Neural cell (in vitro differentiated cells): ENCODE data around the gene ZNF148. TPM values are rescaled to one million over a fixed set of nuclear protein-coding genes. Genes with fewer than 3 reads are reported as not detected.

Source experiments
- H2AFZ ChIP-seq: fragments of 200-600, 300-800 bp; sonication (generic), shearing (Covaris generic); 2 replicates; pipeline ENCODE4 v1.6.0; 2014; ENCODE audit warnings: low read depth, mild to moderate bottlenecking, antibody characterized with exemption, low read length, moderate library complexity
- H3F3A ChIP-seq: fragments of 200-600 bp; shearing (Covaris generic); 2 replicates; pipeline ENCODE4 v1.6.1; 2016; ENCODE audit warnings: mild to moderate bottlenecking, moderate library complexity, mixed read lengths, antibody characterized with exemption, low read length; ENCODE audit not compliant: insufficient read depth, poor library complexity, severe bottlenecking
- H3K27ac ChIP-seq: fragments of 200-600, 300-800 bp; sonication (generic), shearing (Covaris generic); 2 replicates; pipeline ENCODE4 v1.5.1; 2014; ENCODE audit warnings: mild to moderate bottlenecking, low read length, moderate library complexity
- H3K27me3 ChIP-seq: fragments of 300-800, 200-600 bp; sonication (generic), shearing (Covaris generic); 2 replicates; pipeline ENCODE4 v1.6.0; 2014; ENCODE audit warnings: mild to moderate bottlenecking, low read depth, low read length, moderate library complexity; ENCODE audit not compliant: insufficient read depth
- H3K36me3 ChIP-seq: fragments of 300-800, 200-600 bp; sonication (generic), shearing (Covaris generic); 2 replicates; pipeline ENCODE4 v1.5.1; 2014; ENCODE audit warnings: mild to moderate bottlenecking, antibody characterized with exemption, low read length, moderate library complexity; ENCODE audit not compliant: insufficient read depth
- H3K4me2 ChIP-seq: fragments of 300-800, 200-600 bp; sonication (generic), shearing (Covaris generic); 2 replicates; pipeline ENCODE4 v1.6.0; 2014; ENCODE audit warnings: mild to moderate bottlenecking, low read length
- H3K4me3 ChIP-seq: fragments of 300-800, 200-600 bp; sonication (generic), shearing (Covaris generic); 2 replicates; pipeline ENCODE4 v1.5.1; 2014; ENCODE audit warnings: mild to moderate bottlenecking, low read length, moderate library complexity
- H3K79me2 ChIP-seq: fragments of 200-600 bp; shearing (Covaris generic); replicated peaks from 2 replicates; pipeline ENCODE4 v1.6.0; 2014; ENCODE audit warnings: mild to moderate bottlenecking, low read length, moderate library complexity; ENCODE audit not compliant: insufficient read depth
- H3K9ac ChIP-seq: fragments of 300-800, 200-600 bp; sonication (generic), shearing (Covaris generic); 2 replicates; pipeline ENCODE4 v1.6.1; 2016; ENCODE audit warnings: mild to moderate bottlenecking, low read length, mixed read lengths
- H3K9me2 ChIP-seq: fragments of 200-600 bp; shearing (Covaris generic); 2 replicates; pipeline ENCODE4 v1.6.1; 2016; ENCODE audit warnings: mild to moderate bottlenecking, low read length, mixed read lengths; ENCODE audit not compliant: insufficient read depth
- H3K9me3 ChIP-seq: fragments of 200-600, 300-800 bp; sonication (generic), shearing (Covaris generic); 2 replicates; pipeline ENCODE4 v1.6.1; 2016; ENCODE audit warnings: mild to moderate bottlenecking, mixed run types, low read length, moderate library complexity, mixed read lengths
- H4K20me1 ChIP-seq: fragments of 200-600 bp; shearing (Covaris generic); 2 replicates; pipeline ENCODE4 v1.6.1; 2016; ENCODE audit warnings: mild to moderate bottlenecking, mixed run types; ENCODE audit not compliant: insufficient read depth
- EP300 ChIP-seq: fragments of 450-650 bp; conservative IDR thresholded peaks from 2 replicates; pipeline ENCODE4 v1.6.1; 2014; ENCODE audit warnings: antibody characterized with exemption, mild to moderate bottlenecking, moderate library complexity; ENCODE audit not compliant: poor library complexity, severe bottlenecking
- EZH2 ChIP-seq: fragments of 200-600, 300-800 bp; shearing (Covaris generic), sonication (generic); IDR thresholded peaks from 2 replicates; pipeline ENCODE4 v1.6.1; 2014; ENCODE audit warnings: antibody characterized with exemption, low read length, borderline replicate concordance, mild to moderate bottlenecking; ENCODE audit not compliant: insufficient read depth, poor library complexity, severe bottlenecking
- MXI1 ChIP-seq: fragments of 450-650 bp; conservative IDR thresholded peaks from 2 replicates; pipeline ENCODE4 v1.6.1; 2014; ENCODE audit warnings: antibody characterized with exemption, mild to moderate bottlenecking; ENCODE audit not compliant: poor library complexity, severe bottlenecking
- POLR2AphosphoS5 ChIP-seq: IDR thresholded peaks from 2 replicates; pipeline ENCODE4 v1.6.1; 2012
- REST ChIP-seq: IDR thresholded peaks from 2 replicates; pipeline ENCODE4 v1.6.1; 2012; ENCODE audit warnings: borderline replicate concordance
- SMC3 ChIP-seq: fragments of 450-650 bp; conservative IDR thresholded peaks from 2 replicates; pipeline ENCODE4 v1.6.1; 2014; ENCODE audit warnings: antibody characterized with exemption, mild to moderate bottlenecking, moderate library complexity; ENCODE audit not compliant: poor library complexity
- TAF1 ChIP-seq: IDR thresholded peaks from 2 replicates; pipeline ENCODE4 v1.6.1; 2012; ENCODE audit warnings: low read depth
- polyA plus RNA-seq: library from polyadenylated mRNA; depleted of rRNA; stranded (reverse); fragments of >200 nt; gene quantifications from 2 replicates; pipeline ENCODE4 v1.2.3, GENCODE V29; 2014

ZNF148 gene
- polyA plus RNA-seq, 1 donor from 2014 or later, result 16.9 TPM

DNA sequence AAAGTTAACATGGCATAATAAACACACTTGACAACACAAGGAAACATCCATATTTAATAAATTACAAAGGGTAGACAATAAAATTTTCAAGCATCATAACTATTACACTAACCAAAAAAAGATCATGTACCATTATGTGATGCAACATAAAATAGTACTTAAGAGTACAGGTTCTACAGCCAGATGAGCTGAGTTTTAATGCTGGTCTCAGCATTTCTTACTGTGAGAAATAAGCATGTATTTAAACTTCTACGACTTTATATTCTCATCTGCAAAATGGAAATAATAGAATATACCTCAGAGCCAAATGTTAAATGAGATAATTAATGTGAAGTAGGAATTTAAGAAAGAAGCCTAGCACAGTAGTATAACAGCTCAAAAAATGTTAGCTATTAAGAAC is 128.9 kb downstream of the ZNF148 start:
- H3K4me2 ChIP-seq, result no peak overlapping the region
- no peaks in the 10 kb centered on the region for H3F3A ChIP-seq
- no peak overlapping the region for H3K4me3 ChIP-seq
- no peak overlapping the region for H2AFZ ChIP-seq
- H3K36me3 ChIP-seq, result peaks cover 3% of the 10 kb centered on the region
- no peak overlapping the region for H3K27ac ChIP-seq
- H4K20me1 ChIP-seq, result no peaks in the 10 kb centered on the region
- no peaks in the 10 kb centered on the region for H3K9me3 ChIP-seq
- no peaks in the 10 kb centered on the region for H3K27me3 ChIP-seq
- no peaks in the 10 kb centered on the region for H3K9me2 ChIP-seq
- no peak overlapping the region for H3K9ac ChIP-seq
- H3K79me2 ChIP-seq, result no peaks in the 10 kb centered on the region
- TF ChIP-seq SMC3 (no peak), EP300 (no peak), REST (no peak), POLR2AphosphoS5 (no peak)

DNA sequence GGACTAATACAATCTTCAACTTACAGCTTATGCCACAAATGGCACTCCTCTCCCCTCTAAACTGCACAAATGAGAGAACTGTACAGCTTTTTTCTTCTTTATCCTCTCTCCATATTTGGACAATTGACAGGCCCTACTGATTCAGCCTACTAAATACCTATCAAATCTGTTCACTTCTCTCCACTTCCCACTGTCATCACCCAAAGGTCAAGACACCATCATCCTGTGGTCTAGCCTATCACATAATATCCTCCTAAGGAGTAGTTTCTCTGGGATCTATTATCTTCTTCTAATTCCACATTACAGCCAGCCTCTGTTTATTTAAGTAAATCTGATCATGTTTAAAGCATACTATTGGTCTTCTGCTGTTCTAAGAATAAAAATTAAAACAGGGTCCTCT is 129.6 kb downstream of the ZNF148 start:
- Histone ChIP-seq H2AFZ (no peak overlapping the region), H3K4me3 (no peak overlapping the region), H3K27ac (no peak overlapping the region), H3K9me2 (no peaks in the 10 kb centered on the region), H3F3A (no peaks in the 10 kb centered on the region), H3K9me3 (no peaks in the 10 kb centered on the region), H3K9ac (no peak overlapping the region), H3K36me3 (peaks cover 3% of the 10 kb centered on the region), H3K4me2 (no peak overlapping the region), H3K79me2 (no peaks in the 10 kb centered on the region), H4K20me1 (no peaks in the 10 kb centered on the region), H3K27me3 (no peaks in the 10 kb centered on the region)
- TF ChIP-seq SMC3 (no peak), TAF1 (no peak), REST (no peak), MXI1 (no peak)

DNA sequence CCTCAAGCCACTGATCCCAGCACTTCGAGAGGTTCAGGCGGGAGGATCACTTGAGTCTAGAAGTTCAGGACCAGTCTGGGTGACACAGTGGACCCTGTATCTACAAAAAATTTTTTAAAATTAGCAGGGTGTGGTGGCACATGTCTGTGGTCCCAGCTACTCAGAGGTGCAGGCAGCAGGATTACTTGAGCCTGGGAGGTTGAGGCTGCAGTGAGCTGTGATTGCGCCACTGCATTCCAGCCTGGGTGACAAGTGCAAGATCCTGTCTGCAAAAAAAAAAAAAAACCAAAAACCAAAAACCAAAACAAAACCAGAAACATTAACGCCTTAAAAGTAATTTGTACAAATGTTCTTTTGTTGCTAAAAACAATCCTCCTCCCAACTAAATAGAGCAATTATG is 134.6 kb downstream of the ZNF148 start:
- Histone ChIP-seq H3K27me3 (no peaks in the 10 kb centered on the region), H3K9me2 (no peaks in the 10 kb centered on the region), H3F3A (no peaks in the 10 kb centered on the region), H3K9ac (no peak overlapping the region), H3K36me3 (peaks cover 3% of the 10 kb centered on the region), H3K4me3 (no peak overlapping the region), H4K20me1 (no peaks in the 10 kb centered on the region), H3K4me2 (no peak overlapping the region), H2AFZ (no peak overlapping the region), H3K79me2 (no peaks in the 10 kb centered on the region), H3K9me3 (no peaks in the 10 kb centered on the region), H3K27ac (no peak overlapping the region)
- TF ChIP-seq EZH2, result no peak
